Iris pigment epithelial cell (primary cell): Measurements from ENCODE around the gene ASAP2.

ENCODE experiments used
- DNase-seq: peaks from one replicate; pipeline ENCODE4 v3.0.0-alpha.2; 2011; ENCODE audit warnings: low read depth

ASAP2 gene

DNA sequence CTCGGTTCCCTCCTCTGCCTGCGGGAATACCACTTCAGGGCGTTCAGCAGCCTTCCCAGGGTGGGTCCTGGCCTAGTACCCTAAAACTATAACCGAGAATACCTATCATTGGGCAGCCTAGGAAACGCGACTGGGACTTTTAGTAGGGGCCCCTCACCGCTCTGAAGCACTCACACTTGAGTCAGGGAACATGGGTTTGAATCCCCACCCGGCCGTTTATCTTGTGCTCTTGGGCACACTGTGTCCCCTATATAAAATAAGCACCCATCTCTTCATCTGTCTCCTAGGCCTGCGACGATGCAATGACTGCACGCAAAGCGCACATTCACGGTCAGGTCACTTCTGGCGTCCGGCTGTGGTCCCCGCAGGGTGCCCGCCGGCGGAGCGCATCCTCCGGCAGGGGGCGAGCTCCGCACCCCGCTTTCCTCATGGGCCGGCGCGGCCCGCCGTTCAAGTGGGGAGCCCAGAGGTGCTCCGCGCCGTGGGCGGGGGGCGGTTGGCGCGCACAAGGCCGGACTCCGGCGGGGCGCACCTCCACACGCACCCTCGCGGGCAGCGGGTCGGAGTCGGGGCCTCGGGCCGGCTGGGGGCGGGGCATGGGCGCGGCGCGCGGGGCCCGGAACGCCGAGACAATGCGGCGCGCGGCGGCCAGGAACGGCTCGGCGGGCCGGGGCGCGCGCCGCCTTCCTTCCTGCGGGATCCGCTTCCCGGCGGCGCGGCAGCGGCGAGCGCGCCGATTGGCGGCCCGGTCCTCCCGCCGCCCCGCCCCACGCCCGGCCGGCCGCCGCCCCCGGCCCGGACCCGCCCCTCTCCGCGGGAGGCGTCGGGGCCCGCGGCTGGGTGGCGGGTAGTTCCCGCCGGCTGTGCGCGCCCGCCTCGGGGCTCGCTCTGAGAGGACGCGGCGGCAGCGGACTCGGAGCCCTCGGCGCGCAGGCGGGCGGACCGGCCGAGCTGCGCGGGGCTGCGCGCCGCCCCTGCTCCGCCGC, at the start of gene ASAP2:
Gene ASAP2, plus strand, starts transcription at position 850 of the 986 bp plus-strand sequence. CDS start 293 bp downstream, outside the sequence.
- peak; percentile 75 for DNase-seq

DNA sequence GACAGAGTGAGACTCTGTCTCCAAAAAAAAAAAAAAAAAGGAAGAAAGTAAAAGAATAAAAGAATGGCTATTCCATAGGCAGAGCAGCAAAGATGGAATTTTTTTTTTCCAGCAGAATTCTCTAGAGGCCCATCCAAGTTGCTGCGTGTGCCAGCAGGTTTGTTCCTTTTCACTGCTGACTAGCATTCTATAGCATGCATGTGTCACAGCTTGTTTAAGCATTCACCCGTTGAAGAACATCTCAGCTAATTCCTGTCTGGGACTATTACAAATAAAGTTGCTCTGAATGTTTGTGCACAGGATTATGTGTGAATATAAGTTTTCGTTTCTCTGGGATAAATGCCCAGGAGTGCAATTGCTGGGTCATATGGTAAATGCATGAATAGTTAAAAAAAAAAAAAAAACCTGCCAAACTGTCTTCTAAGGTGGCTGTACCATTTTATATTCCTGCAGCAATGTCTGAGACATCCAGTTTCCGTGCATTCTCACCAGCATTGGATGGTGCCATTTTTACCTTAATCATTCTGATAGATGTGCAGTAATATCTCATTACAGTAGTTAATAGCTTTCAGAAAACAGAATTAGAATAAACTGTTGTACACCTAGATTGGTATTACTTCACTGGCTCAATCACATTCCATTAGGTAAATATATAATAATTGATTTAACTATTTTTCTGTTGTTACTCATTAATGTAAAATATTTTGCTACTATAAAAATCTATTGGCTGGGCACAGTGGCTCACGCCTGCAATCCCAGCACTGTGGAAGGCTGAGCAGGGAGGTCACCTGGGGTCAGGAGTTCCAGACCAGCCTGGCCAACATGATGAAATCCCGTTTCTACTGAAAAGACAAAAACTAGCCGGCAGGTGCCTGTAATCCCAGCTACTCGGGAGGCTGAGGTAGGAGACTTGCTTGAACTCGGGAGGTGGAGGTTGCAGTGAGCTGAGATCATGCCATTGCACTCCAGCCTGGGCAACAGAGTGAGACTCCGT, 47.5 kb upstream of the ASAP2 start:
- no peak for DNase-seq

DNA sequence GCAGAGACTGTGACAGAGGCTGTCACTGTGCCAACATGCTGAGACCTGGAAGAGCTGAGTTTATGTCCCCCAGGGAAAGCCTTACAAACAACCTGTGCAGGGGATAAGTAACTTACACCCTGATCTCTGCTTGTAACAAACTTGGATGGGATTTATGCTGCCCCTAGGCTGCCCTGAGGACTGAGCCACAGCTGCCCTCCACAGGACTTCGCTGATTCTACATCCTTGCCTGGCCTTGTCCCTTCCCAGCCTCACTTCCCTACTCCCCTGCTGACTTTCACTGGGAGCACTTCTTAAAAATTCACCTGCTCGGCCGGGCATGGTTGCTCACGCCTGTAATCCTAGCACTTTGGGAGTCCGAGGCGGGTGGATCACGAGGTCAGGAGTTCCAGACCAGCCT, 45.9 kb upstream of the ASAP2 start:
- DNase-seq = no peak

DNA sequence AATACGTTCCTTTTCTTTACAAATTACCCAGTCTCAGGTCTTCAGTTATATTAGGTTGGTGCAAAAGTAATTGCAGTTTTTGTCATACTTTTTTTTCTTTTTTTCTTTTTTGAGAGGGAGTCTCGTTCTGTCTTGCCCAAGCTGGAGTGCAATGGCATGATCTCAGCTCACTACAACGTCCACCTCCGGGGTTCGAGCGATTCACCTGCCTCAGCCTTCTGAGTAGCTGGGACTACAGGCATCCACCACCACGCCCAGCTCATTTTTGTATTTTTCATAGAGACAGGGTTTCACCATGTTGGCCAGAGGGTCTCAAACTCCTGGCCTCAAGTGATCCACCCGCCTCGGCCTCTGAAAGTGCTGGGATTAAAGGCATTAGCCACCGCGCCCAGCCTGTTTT, 43.8 kb upstream of the ASAP2 start:
- DNase-seq = no peak

DNA sequence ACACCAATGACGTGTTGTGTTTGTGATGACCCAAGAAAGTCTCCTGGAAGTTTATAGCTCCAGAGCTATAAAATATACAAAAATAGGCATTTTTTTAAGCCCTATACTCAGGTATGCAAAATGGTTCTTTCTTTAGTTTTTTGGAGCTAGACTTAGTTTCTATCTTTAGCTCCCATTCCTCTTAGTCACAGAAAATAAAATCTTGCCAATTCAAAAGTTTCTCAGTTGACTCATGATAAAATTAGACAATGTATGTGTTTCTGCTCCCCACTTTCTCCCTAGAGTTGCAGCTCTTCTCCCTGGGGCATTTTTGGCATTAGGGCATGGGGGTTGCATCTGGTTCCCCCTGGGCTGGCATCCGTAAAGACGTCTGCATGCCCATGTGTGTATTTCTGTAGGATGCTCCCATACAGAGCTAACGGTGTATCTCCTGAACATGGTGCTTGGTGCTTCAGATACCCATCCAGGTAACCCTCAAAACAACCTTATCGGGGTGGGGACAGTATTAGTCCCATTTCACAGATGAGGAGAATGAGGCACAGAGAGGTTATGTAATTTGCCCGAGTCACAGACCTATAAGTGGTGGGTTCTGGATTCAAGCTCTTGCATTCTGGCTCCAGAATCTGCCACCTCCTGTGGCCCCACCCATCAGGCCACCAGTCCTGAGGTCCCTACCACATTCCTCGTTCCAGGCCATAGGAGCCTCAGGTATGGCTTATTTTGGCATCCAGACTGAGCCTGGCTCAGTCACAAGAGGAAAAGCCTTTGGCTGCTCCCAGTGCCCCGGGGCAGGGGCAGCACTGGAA, 43.1 kb upstream of the ASAP2 start:
- DNase-seq = peak; percentile 50

DNA sequence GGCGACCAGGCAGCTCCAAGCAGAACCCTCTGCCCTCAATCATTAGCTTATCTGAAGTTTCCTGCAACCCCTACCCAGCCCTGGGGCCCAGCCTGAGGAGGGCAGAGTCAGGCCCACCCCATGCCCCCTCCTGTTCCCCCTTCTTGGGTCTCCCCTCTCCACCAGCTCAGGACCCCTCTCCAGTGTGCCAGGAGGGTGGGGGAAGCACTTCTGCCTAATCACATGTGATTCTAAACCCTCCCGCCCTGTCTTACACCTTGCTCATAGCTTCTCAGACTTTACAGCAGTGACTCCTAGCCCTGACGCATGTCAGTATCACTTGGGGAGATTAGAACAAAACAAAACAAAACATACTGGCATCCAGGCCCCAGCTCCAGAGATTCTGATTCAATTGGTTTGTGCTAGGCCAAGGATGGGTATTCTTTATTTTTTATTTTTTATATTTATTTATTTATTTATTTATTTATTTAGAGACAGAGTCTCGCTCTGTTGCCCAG, 42.5 kb upstream of the ASAP2 start:
- no peak for DNase-seq

DNA sequence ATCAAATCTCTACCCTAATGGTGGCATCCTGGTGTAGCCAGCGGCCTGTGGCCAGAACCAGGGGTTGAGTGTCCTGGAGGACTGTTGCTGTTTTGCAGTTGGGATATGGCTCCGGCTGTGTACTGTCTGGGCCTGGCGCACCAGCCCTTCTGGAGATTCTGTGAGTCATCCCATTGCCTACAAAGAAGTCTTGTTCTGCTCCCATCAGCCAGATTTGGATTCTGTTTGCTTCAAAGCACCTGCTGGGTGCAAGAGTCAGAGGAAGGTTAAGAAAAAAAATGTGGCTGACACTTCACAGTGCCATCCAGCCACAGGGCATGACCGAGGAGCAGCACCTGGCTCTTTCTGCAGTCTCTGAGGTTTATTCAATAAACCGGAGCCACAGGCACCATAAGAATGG, 41.0 kb upstream of the ASAP2 start:
- peak; percentile 50 for DNase-seq

DNA sequence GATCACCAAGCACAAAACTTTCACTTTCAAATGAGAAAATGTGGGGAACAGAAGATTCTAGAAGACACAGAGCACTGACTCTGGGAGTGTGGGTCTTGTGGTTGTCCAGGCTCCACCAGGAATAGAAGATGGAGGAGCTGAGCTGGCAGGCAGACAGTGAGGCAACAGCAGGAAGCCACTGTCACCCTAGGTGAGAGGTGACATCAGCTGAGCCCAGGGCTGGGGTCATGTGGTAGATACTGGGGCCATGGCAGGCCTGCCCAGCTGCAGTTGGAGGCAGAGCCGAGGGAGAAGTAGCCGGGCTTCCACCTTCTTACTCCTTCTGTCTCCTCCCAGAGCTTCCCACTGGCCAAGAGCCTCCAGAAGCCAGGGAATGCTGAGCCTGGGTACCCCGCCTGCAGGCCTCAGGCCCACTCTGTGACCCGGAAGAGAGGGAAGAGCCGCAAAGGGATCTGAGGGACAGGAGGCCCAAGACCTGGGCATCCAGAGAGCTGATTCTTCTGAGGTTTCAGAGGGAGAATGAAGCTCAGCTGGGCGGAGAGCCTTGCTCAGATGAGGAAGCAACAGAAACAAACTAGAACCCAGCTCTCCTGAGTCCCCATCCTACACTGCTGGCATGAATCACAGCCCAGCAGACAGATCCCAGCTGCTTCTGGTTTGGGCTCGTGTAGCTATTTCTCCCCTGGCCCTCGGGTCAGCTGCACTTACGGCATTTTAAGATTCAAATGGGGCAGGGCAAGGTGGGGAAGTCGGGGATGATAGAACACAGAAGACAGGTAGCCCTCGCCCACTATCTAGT, 39.8 kb upstream of the ASAP2 start:
- DNase-seq = no peak

DNA sequence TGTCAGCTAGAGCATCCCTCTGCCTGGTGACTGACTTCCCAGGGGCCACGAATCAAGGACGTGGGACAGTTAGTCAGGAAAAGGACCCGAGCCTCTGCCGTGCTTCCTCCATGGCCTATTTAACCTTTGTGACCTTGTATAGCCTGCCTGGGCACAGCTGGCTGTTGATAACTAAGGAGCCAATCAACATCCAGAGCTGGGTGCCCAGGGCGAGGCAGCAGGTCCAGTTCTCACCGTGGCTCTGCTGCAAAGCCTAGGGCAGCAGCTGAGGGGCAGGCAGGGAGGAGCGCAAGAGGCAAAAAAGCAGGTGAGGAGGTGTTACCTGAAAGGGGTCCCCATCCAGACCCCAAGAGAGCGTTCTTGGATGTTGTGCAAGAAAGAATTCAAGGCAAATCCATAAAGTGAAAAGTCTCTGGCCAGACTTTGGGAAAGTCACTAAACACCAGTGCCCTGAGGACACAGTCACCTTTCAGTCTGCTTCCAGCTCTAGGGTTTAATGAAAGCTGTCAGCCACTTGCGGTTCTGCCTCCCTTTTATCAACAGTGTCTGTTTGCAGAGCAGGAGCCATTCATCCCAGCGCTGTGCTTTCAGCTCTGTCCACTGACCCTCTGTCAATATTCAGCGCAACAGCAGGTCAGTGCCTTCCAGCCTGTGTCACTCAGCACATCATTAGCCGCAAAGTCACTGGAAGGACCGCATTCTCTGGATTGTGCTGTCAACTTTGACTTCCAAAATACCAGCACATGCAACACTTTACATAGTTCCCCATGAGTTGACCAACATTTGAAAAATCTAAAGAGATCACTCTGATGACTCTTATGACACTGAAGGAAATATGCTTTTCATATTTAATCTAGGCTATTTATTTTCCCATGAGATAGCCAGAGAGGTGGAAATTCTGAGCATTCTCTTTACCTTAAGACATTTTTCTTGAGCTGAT, 38.6 kb upstream of the ASAP2 start:
- DNase-seq = no peak

DNA sequence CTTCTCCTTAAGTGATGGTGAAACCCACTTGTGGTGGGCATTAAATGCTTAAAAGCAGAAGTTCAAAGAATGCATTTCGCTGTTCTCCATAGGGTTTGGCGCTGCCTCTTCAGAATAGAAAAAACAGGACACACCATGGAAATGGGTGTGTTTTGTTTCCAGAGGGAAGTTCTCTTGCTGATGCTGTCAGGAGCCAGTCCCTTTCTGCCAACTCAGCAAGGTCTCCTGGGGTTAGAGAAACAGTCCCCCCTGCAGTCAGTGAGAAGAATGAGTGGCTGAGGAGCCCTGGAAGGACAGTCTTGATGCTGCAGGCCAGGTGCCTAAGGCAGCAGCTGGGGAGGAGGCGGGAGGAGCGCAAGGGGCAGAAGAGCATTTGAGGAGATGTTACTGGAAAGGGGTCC, 37.8 kb upstream of the ASAP2 start:
- DNase-seq = no peak

DNA sequence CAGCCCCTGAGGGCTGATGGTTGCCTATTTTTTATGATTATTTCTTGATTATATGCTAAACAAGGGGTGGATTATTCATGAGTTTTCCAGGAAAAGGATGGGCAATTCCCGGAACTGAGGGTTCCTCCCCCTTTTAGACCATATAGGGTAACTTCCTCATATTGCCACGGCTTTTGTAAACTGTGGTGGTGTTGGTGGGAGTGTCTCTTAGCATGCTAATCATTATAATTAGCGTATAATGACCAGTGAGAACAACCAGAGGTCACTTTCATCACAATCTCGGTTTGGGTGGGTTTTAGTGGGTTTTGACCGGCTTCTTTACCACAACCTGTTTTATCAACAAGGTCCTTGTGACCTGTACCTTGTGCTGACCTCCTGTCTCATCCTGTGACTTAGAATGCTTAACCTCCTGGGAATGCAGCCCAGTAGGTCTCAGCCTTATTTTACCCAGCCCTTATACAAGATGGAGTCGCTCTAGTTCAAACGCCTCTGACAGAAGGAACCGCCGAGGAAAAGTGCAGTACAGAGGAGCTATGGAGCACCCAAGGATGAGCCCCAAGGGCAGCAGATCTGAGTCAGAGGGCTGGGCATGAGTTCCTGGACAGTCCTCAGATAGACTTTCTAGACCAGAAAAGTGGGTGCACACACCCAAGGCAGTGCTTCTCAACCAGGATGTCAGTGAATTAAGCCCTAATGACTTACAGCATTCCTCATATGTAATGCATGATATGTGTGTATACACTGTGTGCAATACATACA, 37.1 kb upstream of the ASAP2 start:
- DNase-seq = no peak

DNA sequence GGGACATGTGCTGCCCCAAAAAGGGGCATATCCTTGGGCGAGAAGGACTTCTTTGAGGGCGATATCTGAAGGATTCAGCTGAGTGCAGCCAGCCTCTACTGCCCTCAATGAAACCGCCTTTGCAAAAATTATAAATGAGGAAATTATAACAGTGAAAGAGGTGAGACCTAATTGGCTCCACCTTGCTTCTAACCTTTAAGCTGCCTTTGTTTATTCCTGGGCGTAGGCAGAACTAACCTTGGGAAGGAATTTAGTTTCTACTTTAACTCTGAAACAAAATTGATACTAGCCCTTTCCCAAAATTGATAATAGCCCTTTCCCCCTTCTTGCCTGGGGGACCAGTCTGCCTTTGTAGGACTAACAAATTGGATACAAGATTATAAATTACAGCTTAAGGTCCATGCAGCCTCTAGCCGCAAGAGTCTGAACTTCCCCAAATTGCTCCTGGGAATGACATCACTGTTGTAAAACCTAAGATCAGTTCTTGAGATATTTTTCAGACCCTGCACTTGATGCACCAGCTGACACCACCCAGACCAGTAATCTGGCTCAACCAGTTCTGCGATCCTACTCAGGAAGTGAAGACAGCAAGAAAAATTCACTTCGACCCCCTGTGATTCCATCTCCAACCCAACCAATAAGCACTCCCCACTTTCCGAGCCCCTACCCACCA, 36.0 kb upstream of the ASAP2 start:
- no peak for DNase-seq

DNA sequence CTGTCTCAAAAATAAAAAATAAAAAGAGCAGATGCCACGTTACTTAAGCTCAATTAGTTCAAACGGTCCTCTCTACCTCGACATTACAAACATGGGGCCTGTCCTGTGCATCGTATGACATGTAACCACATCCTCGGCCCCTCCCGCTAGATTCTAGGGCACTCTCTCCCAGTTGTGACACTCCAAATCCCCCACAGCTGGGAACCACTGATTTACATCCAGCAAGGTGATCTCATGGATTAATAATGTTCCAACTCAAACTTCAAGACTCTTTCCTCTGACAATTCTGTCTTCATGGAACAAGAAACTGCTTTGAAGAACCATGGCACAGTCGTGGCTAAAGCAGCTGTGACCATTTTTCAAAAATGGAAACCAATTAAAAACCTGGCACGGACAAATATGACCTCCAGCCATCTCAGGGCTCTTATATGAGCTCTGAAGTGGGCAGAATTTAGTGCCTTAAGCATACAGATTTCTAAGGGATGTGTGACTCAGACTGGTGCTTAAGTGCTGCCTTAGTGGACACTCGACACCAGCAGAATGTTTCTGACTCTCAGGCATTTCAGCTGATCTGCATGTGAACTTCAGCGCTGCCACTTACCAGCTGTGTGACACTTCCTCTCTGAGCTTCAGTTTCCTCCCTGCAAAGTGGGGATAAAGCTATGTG, 31.7 kb upstream of the ASAP2 start:
- peak; percentile 91 for DNase-seq

DNA sequence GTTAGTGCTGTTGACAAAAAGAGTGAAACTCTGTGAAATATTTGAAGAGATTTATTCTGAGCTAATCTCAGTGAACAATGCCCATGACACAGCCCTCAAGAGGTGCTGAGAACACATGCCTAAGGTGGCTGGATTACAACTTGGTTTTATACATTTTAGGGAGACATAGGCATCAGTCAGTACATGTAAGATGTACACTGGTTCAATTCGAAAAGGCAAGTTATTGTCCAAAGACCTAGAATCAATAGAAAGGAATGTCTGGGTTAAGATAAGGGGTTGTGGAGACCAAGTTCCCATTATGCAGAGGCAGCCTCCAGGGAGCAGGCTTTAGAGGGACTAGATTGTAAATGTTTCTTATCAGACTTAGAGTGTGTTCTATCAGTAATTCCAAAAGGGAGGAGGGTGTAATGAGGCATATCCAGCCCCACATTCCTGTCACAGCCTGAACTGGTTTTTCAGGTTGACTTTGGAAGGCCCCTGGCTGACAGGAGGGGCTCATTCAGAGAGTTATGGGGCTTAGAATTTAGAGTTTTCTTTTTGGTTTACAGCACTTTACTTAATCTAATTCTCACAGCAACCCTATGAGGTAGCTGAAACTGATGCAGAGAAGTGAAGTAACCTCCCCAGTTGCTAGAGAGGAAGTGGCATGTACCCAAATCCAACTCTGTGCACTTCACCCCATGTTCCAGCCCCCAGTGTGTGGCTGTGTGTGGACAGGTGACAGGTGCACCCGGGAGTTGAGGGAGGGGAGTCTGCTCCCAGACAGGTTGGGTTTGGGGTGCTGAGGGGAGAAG, 28.3 kb upstream of the ASAP2 start:
- peak; percentile 24 for DNase-seq

DNA sequence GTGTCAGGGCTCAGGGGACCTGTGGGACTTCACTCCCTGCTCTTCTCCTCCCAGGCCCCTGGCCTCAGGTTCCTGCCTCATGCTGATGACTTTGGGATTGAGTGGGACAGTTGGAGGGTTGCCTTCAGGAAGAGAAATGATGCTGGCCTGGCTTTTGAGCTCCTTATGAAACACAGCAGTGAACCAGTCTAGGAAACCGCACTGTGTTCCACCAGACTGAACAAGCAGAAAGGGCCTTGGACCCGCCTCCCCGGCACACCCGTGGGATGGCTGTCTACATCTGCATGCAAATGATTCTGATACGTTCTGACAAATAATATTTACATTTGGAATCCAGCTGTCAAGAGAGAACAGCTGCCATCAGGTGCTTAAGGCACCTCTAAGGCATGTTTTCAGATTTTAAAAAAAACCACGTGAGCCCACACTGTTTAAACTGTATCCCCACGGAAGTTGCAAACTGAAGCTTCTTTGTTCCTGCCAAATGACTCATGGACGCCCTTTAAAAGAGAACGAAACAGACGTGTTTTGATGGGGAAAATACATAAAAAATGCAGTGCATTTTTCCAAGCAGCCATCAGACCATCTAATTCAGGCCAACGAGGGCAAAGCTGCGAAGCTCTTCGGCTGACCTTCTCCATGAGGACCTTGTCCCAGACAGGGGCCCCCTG, 27.6 kb upstream of the ASAP2 start:
- peak; percentile 85 for DNase-seq

DNA sequence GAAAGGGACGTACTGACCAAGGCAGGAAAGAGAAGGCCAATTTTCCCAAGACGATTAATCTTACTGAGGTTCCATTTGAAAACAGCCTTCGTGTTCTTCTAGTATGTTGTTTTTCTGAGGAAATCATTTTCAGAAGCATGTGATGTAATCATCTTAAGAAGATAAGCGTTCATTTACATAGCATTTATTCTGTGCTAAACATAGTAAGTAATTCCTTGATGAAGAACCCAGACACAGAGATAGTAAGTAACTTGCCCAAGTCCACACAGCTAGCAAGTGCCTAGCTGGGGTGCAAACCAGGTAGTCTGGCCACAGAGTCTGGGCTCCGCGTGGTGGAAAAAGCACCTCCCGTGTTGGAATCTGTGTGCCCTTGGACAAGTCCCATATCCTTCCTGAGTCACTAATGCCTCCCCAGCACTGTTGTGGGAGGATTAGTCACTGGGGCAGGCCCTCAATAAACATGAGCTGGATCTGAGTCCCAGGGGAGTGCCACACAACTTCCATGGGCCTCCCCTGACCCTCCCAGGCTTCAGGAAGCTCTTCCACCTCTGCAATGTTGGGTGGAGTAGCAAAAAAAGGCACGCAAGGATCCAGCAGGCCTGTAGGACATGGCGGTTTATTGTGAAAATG, 26.9 kb upstream of the ASAP2 start:
- peak; percentile 91 for DNase-seq
